K562 (cell line): ENCODE data around the gene PTPRM. TPM values are rescaled to one million over a fixed set of nuclear protein-coding genes. Genes with fewer than 3 reads are reported as not detected.

Source experiments
- ATAC-seq: fragments of 200-7000 bp; cut with Tn5 transposase; 3 replicates; pipeline ENCODE4 v1.9.1; 2020; ENCODE audit warnings: moderate library complexity
- BruUV-seq: library from RNA; stranded (reverse); fragments of 400-500 nt; replicated peaks from 2 replicates; lab custom pipeline; 2021; lab: Mats Ljungman, UMichigan
- CTCF ChIA-PET: fragments of 300-600 bp; formaldehyde crosslinking; extraction: SDS; loops from one replicate; lab custom pipeline; 2021; ENCODE audit warnings: low intra/inter-chr PET ratio; lab: Yijun Ruan, JAX
- POLR2A ChIA-PET: fragments of 300-600, 350-650 bp; sonication (Branson Sonifier 250); formaldehyde crosslinking; extraction: SDS; loops from one replicate; lab custom pipeline; 2021; ENCODE audit warnings: antibody characterized with exemption, inconsistent platforms; lab: Yijun Ruan, JAX
- DNase-seq, 4 experiments: peaks; one replicate each; pipeline versions ENCODE4 v3.0.0 to v3.0.0-alpha.2; 2011 to 2018; ENCODE audit warnings: low spot score in 3 of 4, mixed read lengths in 3 of 4; ENCODE audit errors: extremely low read depth in 1 of 4
- FAIRE-seq: peaks from 2 replicates; lab custom pipeline; 2011; peaks lifted over from hg19 to GRCh38; lab: Jason Lieb, UNC
- H2AFZ ChIP-seq: 2 replicates; pipeline ENCODE4 v1.6.0; 2011; ENCODE audit warnings: low read depth, low read length, control low read depth, inconsistent platforms
- H3K27ac ChIP-seq: fragments of 200-600 bp; 3 replicates; pipeline ENCODE4 v1.8.0; 2011; ENCODE audit warnings: low read depth, mild to moderate bottlenecking, control low read depth, inconsistent platforms, low read length, moderate library complexity, mixed read lengths; ENCODE audit errors: extremely low read depth
- H3K27me3 ChIP-seq, 2 experiments: fragments of 300-600 bp in 1 of 2; 2 replicates in 1 of 2; 3 replicates in 1 of 2; pipeline versions ENCODE4 v1.6.0 to v1.8.0; 2011; ENCODE audit warnings: inconsistent platforms in 2 of 2, low read length in 2 of 2, mild to moderate bottlenecking in 1 of 2, mixed read lengths in 1 of 2, moderate library complexity in 1 of 2; ENCODE audit not compliant: control insufficient read depth in 2 of 2, insufficient read depth in 2 of 2
- H3K36me3 ChIP-seq: fragments of 300-600 bp; 3 replicates; pipeline ENCODE4 v1.8.0; 2011; ENCODE audit warnings: mild to moderate bottlenecking, low read length, inconsistent platforms; ENCODE audit not compliant: control insufficient read depth, insufficient read depth
- H3K4me1 ChIP-seq, 2 experiments: fragments of 200-600 bp in 1 of 2; replicated peaks in 1 of 2; 2 replicates in 1 of 2; 3 replicates in 1 of 2; pipeline versions ENCODE4 v1.5.1 to v1.8.0; 2011; ENCODE audit warnings: inconsistent platforms in 2 of 2, low read length in 2 of 2, mild to moderate bottlenecking in 1 of 2, mixed read lengths in 1 of 2, moderate library complexity in 1 of 2; ENCODE audit not compliant: control insufficient read depth in 2 of 2, insufficient read depth in 2 of 2
- H3K4me2 ChIP-seq: 2 replicates; pipeline ENCODE4 v1.6.1; 2011; ENCODE audit warnings: low read length, control low read depth, inconsistent platforms, mixed read lengths; ENCODE audit not compliant: insufficient read depth
- H3K4me3 ChIP-seq: fragments of 200-600 bp; sonication (generic), shearing (Covaris generic); 2 replicates; pipeline ENCODE4 v1.5.1; 2016; ENCODE audit warnings: control low read depth, inconsistent platforms
- H3K79me2 ChIP-seq: fragments of 200-600 bp; 3 replicates; pipeline ENCODE4 v1.8.0; 2011; ENCODE audit warnings: low read length, inconsistent platforms; ENCODE audit not compliant: control insufficient read depth, insufficient read depth
- H3K9ac ChIP-seq, 2 experiments: 2 replicates each; pipeline versions ENCODE4 v1.6.0 to v1.6.1; 2011; ENCODE audit warnings: low read depth in 2 of 2, low read length in 2 of 2, control low read depth in 1 of 2, inconsistent platforms in 1 of 2, mild to moderate bottlenecking in 1 of 2, mixed read lengths in 1 of 2; ENCODE audit not compliant: insufficient read depth in 1 of 2
- H3K9me1 ChIP-seq: one replicate; pipeline ENCODE4 v1.6.0; 2011; ENCODE audit warnings: inconsistent platforms, mild to moderate bottlenecking, low read length, moderate library complexity; ENCODE audit not compliant: control insufficient read depth, insufficient read depth
- H3K9me3 ChIP-seq: replicated peaks from 2 replicates; pipeline ENCODE4 v1.5.1; 2011; ENCODE audit warnings: low read depth, low read length, inconsistent platforms; ENCODE audit not compliant: control insufficient read depth, insufficient read depth
- H4K20me1 ChIP-seq: replicated peaks from 2 replicates; pipeline ENCODE4 v1.6.1; 2011; ENCODE audit warnings: low read length, inconsistent platforms, mixed read lengths; ENCODE audit not compliant: control insufficient read depth, insufficient read depth
- CEBPZ ChIP-seq: fragments of 150-350 bp; IDR thresholded peaks from 2 replicates; pipeline ENCODE4 v1.6.1; 2014; ENCODE audit warnings: low read depth, mild to moderate bottlenecking, low read length, borderline replicate concordance
- EP400 ChIP-seq: fragments of 450-650 bp; IDR thresholded peaks from 2 replicates; pipeline ENCODE4 v1.6.1; 2017; ENCODE audit warnings: antibody characterized with exemption, mild to moderate bottlenecking, moderate library complexity
- HOXB6 ChIP-seq: fragments of 250-450 bp; sonication (Bioruptor Pico); IDR thresholded peaks from 2 replicates; pipeline ENCODE4 v1.5.1; 2022; ENCODE audit warnings: mild to moderate bottlenecking, borderline replicate concordance
- MED1 ChIP-seq: sonication (generic); formaldehyde crosslinking; IDR thresholded peaks from 2 replicates; pipeline ENCODE4 v1.8.1; 2023; ENCODE audit warnings: missing genetic modification reagents, borderline replicate concordance
- PHB2 ChIP-seq: fragments of 450-650 bp; IDR thresholded peaks from 2 replicates; pipeline ENCODE4 v1.6.1; 2017; ENCODE audit warnings: low read depth
- POU5F1 ChIP-seq: fragments of 150-350 bp; IDR thresholded peaks from 2 replicates; pipeline ENCODE4 v1.6.1; 2014; ENCODE audit warnings: borderline replicate concordance, low read length, low read depth, mild to moderate bottlenecking; ENCODE audit not compliant: partially characterized antibody
- RBBP5 ChIP-seq: fragments of 200-600 bp; sonication (generic); IDR thresholded peaks from 2 replicates; pipeline ENCODE4 v1.6.1; 2012; ENCODE audit warnings: borderline replicate concordance, mild to moderate bottlenecking, low read length, control low read depth, inconsistent platforms; ENCODE audit not compliant: insufficient read depth, poor library complexity, severe bottlenecking
- SMARCA4 ChIP-seq: fragments of 450-650 bp; IDR thresholded peaks from 2 replicates; pipeline ENCODE4 v1.6.1; 2016
- SNRNP70 ChIP-seq: fragments of 200-400 bp; formaldehyde crosslinking; optimal IDR thresholded peaks from 2 replicates; pipeline ENCODE3; 2017; ENCODE audit warnings: low read depth, low read length
- XRCC4 ChIP-seq: IDR thresholded peaks from one replicate; pipeline ENCODE4 v1.6.1; 2011; ENCODE audit not compliant: insufficient read depth, insufficient read length; ENCODE audit errors: extremely low read depth
- ZC3H11A ChIP-seq: IDR thresholded peaks from 2 replicates; pipeline ENCODE4 v1.6.1; 2012; ENCODE audit warnings: low read depth, low read length, improper control_type of control experiment
- ZFPM2 ChIP-seq: fragments of 250-450 bp; sonication (Bioruptor Pico); IDR thresholded peaks from 2 replicates; pipeline ENCODE4 v1.5.1; 2022; ENCODE audit warnings: mild to moderate bottlenecking
- ZKSCAN1 ChIP-seq: fragments of 150-350 bp; IDR thresholded peaks from 2 replicates; pipeline ENCODE4 v1.6.1; 2016; ENCODE audit warnings: low read depth, low read length
- ZNF175 ChIP-seq: fragments of 200-800 bp; sonication (Bioruptor generic); IDR thresholded peaks from 2 replicates; pipeline ENCODE4 v1.6.1; 2016; ENCODE audit warnings: low read depth, mild to moderate bottlenecking, missing genetic modification characterization, missing compliant biosample characterization
- ZNF75A ChIP-seq: fragments of 450-650 bp; formaldehyde crosslinking; IDR thresholded peaks from 2 replicates; pipeline ENCODE4 v1.4.0; 2020; ENCODE audit warnings: mild to moderate bottlenecking
- WGBS: fragments of 100-300 bp; shearing (Covaris generic); methylation state at CpG from one replicate; pipeline ENCODE4 v1.1.6; 2016; ENCODE audit warnings: low coverage, mixed read lengths; ENCODE audit not compliant: insufficient coverage; ENCODE audit errors: missing lambda C conversion rate; 5-methylcytosine and 5-hydroxymethylcytosine counted together
- in situ Hi-C: fragments of 300-500 bp; cut with MboI; formaldehyde crosslinking; loops from 4 replicates; pipeline ENCODE4 v1.15.0; 2018; ENCODE audit warnings: inconsistent platforms, mixed read lengths
- intact Hi-C: fragments of 100-400 bp; cut with micrococcal nuclease; formaldehyde crosslinking; loops from 2 replicates; pipeline ENCODE4 v1.14.2; 2022
- polyA plus RNA-seq, 8 experiments: library from polyadenylated mRNA; depleted of rRNA in 4 of 8; stranded (reverse) in 5 of 8; unstranded in 3 of 8; fragments of >200 nt; fragmentation: Nextera tagmentation in 2 of 8; fragmentation: Illumina TruSeq in 1 of 8; extraction: Ambion mirVana in 2 of 8; extraction: Trizol in 1 of 8; gene quantifications; 2 replicates each; pipeline versions ENCODE4 v1.2.1 to v1.2.3, GENCODE V29; 2011 to 2014; ENCODE audit warnings: inconsistent platforms in 1 of 8, missing spikeins in 1 of 8
- total RNA-seq, 7 experiments: library from RNA; depleted of rRNA in 6 of 7; stranded (reverse); fragments of >200 nt in 6 of 7; fragmentation: Illumina TruSeq in 2 of 7; extraction: Trizol in 2 of 7; gene quantifications; 2 replicates each; pipeline versions ENCODE4 v1.2.1 to v1.2.3, GENCODE V29; 2011 to 2021; ENCODE audit warnings: low replicate concordance in 1 of 7
- TF ChIP-seq, protein P1 (sequence below): fragments of 450-650 bp; formaldehyde crosslinking; IDR thresholded peaks from 2 replicates; pipeline ENCODE4 v1.4.0; 2020; ENCODE audit warnings: mild to moderate bottlenecking, mixed read lengths
- TF ChIP-seq, protein P2 (sequence below): fragments of 450-650 bp; IDR thresholded peaks from 2 replicates; pipeline ENCODE4 v1.7.1; 2018; ENCODE audit warnings: mild to moderate bottlenecking, low read depth; ENCODE audit not compliant: partially characterized antibody

PTPRM gene
- total and polyA plus RNA-seq, 9 of the 15 experiments (the other 6 are each of a cell fraction or from before 2014, with no cell fraction given): 0.03 to 0.16 (median 0.08) TPM; not detected in 3

DNA sequence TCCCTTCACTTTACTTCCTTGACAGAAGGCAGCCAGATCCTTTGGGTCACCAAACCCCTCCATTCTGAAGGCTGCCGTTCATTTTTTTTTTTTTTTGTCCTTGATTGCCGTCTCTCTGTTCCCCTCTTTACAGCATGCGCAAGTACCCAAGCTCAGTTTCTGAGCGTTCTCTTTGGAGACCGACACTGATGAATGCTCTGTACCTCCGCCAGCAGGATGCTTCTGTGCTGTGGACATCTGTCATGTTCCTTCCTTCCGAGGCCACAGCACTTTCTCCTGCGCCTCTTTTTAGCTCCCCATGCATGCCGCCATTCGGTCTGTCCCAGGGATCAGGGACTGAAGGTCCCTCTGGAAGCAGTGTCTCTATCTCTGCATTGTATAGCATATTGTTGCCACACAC is 763.5 kb downstream of the PTPRM start:
- no peak overlapping the region for H3K4me2 ChIP-seq
- H3K9me3 ChIP-seq: no peaks in the 10 kb centered on the region
- no peaks in the 10 kb centered on the region for H3K9me1 ChIP-seq
- H3K36me3 ChIP-seq: no peaks in the 10 kb centered on the region
- H3K27ac ChIP-seq: no peak overlapping the region
- POLR2A ChIA-PET: no interaction called here
- in situ Hi-C loops (no loop called here), intact Hi-C loops (no loop called here)
- H3K4me1 ChIP-seq: no peaks in the 10 kb centered on the region
- 2% methylated on average over 10 of the region's 10 CpGs for WGBS
- DNase-seq: no peak
- no peaks in the 10 kb centered on the region for H3K79me2 ChIP-seq
- no TSS peak for BruUV-seq
- CTCF ChIA-PET: no interaction called here
- no peak overlapping the region for H3K4me3 ChIP-seq
- no peaks in the 10 kb centered on the region for H4K20me1 ChIP-seq
- no peak overlapping the region for H2AFZ ChIP-seq
- peaks cover 4 to 15% of the 10 kb centered on the region in 2 experiments for H3K27me3 ChIP-seq
- H3K9ac ChIP-seq: no peak overlapping the region
- no peak for FAIRE-seq
- ATAC-seq: no peak
- TF ChIP-seq RBBP5: no peak
- TF ChIP-seq ZNF75A (CRISPR knock-in tag): no peak
- TF ChIP-seq POU5F1: no peak
- TF ChIP-seq ZFPM2: no peak
- TF ChIP-seq XRCC4: no peak
- no peak for TF ChIP-seq EP400
- TF ChIP-seq MED1 (CRISPR knock-in tag): no peak
- TF ChIP-seq, protein P1, sequence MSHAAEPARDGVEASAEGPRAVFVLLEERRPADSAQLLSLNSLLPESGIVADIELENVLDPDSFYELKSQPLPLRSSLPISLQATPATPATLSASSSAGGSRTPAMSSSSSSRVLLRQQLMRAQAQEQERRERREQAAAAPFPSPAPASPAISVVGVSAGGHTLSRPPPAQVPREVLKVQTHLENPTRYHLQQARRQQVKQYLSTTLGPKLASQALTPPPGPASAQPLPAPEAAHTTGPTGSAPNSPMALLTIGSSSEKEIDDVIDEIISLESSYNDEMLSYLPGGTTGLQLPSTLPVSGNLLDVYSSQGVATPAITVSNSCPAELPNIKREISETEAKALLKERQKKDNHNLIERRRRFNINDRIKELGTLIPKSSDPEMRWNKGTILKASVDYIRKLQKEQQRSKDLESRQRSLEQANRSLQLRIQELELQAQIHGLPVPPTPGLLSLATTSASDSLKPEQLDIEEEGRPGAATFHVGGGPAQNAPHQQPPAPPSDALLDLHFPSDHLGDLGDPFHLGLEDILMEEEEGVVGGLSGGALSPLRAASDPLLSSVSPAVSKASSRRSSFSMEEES (CRISPR knock-in tag): no peak
- TF ChIP-seq SMARCA4: no peak
- TF ChIP-seq ZC3H11A: no peak
- TF ChIP-seq, protein P2, sequence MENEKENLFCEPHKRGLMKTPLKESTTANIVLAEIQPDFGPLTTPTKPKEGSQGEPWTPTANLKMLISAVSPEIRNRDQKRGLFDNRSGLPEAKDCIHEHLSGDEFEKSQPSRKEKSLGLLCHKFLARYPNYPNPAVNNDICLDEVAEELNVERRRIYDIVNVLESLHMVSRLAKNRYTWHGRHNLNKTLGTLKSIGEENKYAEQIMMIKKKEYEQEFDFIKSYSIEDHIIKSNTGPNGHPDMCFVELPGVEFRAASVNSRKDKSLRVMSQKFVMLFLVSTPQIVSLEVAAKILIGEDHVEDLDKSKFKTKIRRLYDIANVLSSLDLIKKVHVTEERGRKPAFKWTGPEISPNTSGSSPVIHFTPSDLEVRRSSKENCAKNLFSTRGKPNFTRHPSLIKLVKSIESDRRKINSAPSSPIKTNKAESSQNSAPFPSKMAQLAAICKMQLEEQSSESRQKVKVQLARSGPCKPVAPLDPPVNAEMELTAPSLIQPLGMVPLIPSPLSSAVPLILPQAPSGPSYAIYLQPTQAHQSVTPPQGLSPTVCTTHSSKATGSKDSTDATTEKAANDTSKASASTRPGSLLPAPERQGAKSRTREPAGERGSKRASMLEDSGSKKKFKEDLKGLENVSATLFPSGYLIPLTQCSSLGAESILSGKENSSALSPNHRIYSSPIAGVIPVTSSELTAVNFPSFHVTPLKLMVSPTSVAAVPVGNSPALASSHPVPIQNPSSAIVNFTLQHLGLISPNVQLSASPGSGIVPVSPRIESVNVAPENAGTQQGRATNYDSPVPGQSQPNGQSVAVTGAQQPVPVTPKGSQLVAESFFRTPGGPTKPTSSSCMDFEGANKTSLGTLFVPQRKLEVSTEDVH: no peak
- TF ChIP-seq ZKSCAN1: no peak
- TF ChIP-seq PHB2: no peak
- no peak for TF ChIP-seq CEBPZ
- TF ChIP-seq SNRNP70: no peak
- no peak for TF ChIP-seq HOXB6
- TF ChIP-seq ZNF175 (CRISPR knock-in tag): no peak
